Prostate gland (tissue), 2 donors: ENCODE data around the gene MALAT1. TPM values are rescaled to one million over a fixed set of nuclear protein-coding genes. Genes with fewer than 3 reads are reported as not detected.

Source experiments
- DNase-seq: peaks from one replicate; pipeline ENCODE4 v3.0.0-alpha.2; 2019; ENCODE audit warnings: low spot score
- H3K27ac ChIP-seq, 2 donors: fragments of 200-600 bp; sonication (generic); 2 replicates each; pipeline ENCODE4 v1.5.1; 2017 to 2019
- H3K27me3 ChIP-seq: fragments of 200-600 bp; sonication (generic); replicated peaks from 2 replicates; pipeline ENCODE4 v1.5.1; 2019; ENCODE audit not compliant: insufficient read depth
- H3K36me3 ChIP-seq, 2 donors: fragments of 200-600 bp; sonication (generic); 1 replicate in 1 of 2; 2 replicates in 1 of 2; pipeline versions ENCODE4 v1.5.1 to v1.8.1; 2017 to 2019
- H3K4me1 ChIP-seq: fragments of 200-600 bp; sonication (generic); replicated peaks from 2 replicates; pipeline ENCODE4 v1.5.1; 2019
- H3K4me3 ChIP-seq, 2 donors: fragments of 200-600 bp; sonication (generic); 2 replicates each; pipeline ENCODE4 v1.5.1; 2017 to 2019
- H3K9me3 ChIP-seq: fragments of 200-600 bp; sonication (generic); 2 replicates; pipeline ENCODE4 v1.5.1; 2017
- POLR2A ChIP-seq: fragments of 450-650 bp; IDR thresholded peaks from one replicate; pipeline ENCODE4 v1.6.1; 2016; ENCODE audit warnings: antibody characterized with exemption, mild to moderate bottlenecking
- POLR2AphosphoS5 ChIP-seq: sonication (generic); formaldehyde crosslinking; IDR thresholded peaks from one replicate; pipeline ENCODE4 v1.6.1; 2017; ENCODE audit warnings: antibody characterized with exemption
- WGBS: methylation state at CpG from one replicate; pipeline ENCODE4 v1.1.5; 2018; 5-methylcytosine and 5-hydroxymethylcytosine counted together
- intact Hi-C: fragments of 100-400 bp; cut with DNase I; formaldehyde crosslinking; loops from one replicate; pipeline ENCODE4 v1.14.2; 2022
- total RNA-seq, 2 donors: library from RNA; depleted of rRNA; stranded (reverse); fragments of >200 nt; gene quantifications; one replicate each; pipeline ENCODE4 v1.1.0, GENCODE V29; 2016
- TF ChIP-seq, protein P1 (sequence below), 4 experiments: fragments of 200-600 bp in 2 of 4; fragments of 450-650 bp in 2 of 4; sonication (generic) in 2 of 4; IDR thresholded peaks; 1 replicate in 3 of 4; 2 replicates in 1 of 4; pipeline ENCODE4 v1.5.1; 2016 to 2019; ENCODE audit warnings: antibody characterized with exemption in 4 of 4, mild to moderate bottlenecking in 2 of 4, moderate library complexity in 2 of 4

MALAT1 gene
- total RNA-seq, 2 donors from 2014 or later: 5,964 to 9,097 TPM

DNA sequence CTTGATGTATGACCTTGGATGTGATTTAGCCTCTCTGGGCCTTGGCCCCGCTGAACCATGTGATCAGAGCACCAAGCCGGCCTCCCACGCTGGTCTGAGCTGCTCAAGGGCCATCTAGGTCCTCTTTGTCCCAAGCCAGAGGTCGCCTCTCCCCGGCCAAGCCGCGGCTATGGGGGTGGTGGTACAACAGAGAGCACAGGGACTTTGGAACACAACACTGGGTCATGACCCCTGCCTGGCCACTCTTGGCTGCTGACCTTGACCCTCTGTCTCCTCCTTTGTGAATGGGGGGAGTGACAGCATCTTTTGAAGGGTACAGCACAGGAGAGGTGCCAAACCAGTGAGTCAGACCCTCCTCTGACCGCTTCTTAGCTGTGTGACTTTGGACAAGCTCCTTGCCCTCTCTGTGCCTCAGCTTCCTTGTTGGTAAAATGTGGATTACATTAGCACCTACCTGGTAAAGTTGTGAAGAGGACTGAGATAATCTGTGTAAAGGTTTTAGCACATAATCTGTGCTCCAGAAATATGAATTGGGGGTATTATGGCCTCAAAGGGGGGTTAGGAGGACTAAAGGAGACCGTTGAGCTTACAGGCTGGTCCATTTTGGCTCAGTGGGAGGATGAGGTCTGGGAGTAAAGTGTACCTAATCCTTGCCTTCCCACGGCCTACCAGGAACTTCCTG is 30.8 kb downstream of the MALAT1 start:
- no peak for DNase-seq
- H3K27me3 ChIP-seq: no peaks in the 10 kb centered on the region
- H3K27ac ChIP-seq: no peak overlapping the region
- H3K4me3 ChIP-seq: no peak overlapping the region
- no peak for TF ChIP-seq POLR2A
- no peak for TF ChIP-seq POLR2AphosphoS5
- TF ChIP-seq, protein P1, sequence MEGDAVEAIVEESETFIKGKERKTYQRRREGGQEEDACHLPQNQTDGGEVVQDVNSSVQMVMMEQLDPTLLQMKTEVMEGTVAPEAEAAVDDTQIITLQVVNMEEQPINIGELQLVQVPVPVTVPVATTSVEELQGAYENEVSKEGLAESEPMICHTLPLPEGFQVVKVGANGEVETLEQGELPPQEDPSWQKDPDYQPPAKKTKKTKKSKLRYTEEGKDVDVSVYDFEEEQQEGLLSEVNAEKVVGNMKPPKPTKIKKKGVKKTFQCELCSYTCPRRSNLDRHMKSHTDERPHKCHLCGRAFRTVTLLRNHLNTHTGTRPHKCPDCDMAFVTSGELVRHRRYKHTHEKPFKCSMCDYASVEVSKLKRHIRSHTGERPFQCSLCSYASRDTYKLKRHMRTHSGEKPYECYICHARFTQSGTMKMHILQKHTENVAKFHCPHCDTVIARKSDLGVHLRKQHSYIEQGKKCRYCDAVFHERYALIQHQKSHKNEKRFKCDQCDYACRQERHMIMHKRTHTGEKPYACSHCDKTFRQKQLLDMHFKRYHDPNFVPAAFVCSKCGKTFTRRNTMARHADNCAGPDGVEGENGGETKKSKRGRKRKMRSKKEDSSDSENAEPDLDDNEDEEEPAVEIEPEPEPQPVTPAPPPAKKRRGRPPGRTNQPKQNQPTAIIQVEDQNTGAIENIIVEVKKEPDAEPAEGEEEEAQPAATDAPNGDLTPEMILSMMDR (IDR thresholded peaks at IDR 0.05): no peak
- peaks cover 13 to 17% of the 10 kb centered on the region in 2 donors for H3K36me3 ChIP-seq
- WGBS: 83% methylated on average over 10 of the region's 10 CpGs
- peaks cover 6% of the 10 kb centered on the region for H3K4me1 ChIP-seq
- intact Hi-C loops: loop anchor here (5.0 to 10.0 kb wide), 2 partner anchors 152 to 255 kb away; no protein-coding TSS in a partner anchor
- H3K9me3 ChIP-seq: no peaks in the 10 kb centered on the region

DNA sequence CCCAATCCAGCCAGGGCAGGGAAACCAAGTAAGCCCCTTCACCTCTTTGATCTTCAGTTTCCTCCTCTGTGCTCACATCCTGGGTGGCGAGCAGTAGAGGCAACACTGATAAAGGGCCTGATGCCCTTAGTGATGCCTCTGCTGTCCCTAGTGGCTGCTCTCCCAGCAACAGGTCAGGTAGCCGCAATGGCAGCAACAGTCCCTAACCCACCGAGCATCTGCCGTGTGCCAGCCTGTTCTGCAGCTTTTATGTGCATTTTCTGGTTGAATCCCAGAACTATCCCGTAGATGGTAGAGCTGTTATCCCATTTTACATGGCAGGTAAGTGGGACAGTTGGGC is 31.3 kb downstream of the MALAT1 start:
- no peak for TF ChIP-seq POLR2AphosphoS5
- TF ChIP-seq, protein P1 (IDR thresholded peaks at IDR 0.05): no peak
- no peak for TF ChIP-seq POLR2A
- Histone ChIP-seq H3K4me1 (peaks cover 6% of the 10 kb centered on the region), H3K27ac (no peak overlapping the region), H3K27me3 (no peaks in the 10 kb centered on the region), H3K9me3 (no peaks in the 10 kb centered on the region), H3K36me3 (peaks cover 16 to 17% of the 10 kb centered on the region in 2 donors), H3K4me3 (no peak overlapping the region)
- intact Hi-C loops: no loop called here
- no peak for DNase-seq
- WGBS: 70% methylated on average over 5 of the region's 5 CpGs

DNA sequence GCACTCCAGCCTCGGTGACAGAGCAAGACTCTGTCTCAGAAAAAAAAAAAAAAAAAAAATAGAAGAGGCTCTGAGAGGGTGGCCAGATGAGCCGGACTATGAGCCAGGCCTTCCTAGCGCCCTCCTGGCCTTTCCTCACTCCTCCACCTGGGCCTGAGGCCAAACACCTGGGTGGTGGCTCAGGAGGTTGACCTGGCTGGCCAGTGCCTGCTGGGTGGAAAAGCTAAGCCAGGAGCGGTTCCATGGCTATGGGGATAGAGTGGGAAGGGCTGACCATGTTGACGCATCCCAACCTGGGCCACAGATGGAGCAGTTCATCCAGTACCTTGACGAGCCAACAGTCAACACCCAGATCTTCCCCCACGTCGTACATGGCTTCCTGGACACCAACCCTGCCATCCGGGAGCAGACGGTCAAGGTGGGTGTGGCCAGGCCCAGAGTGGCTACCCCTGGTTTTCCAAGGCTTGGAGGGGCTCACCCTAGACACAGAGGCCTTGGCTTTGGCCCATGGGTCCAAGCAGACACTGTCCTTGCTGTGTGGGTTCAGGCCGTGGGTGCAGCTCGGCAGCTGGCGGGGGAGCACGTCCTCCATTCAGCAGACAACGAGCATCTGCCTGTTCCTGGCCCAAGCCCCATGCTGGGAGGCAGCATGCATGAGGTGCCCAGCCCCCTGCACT is 33.7 kb downstream of the MALAT1 start:
- H3K27ac ChIP-seq: no peak overlapping the region
- no peaks in the 10 kb centered on the region for H3K9me3 ChIP-seq
- TF ChIP-seq, protein P1 (IDR thresholded peaks at IDR 0.05): no peak
- no peak for TF ChIP-seq POLR2A
- no peak for TF ChIP-seq POLR2AphosphoS5
- H3K4me3 ChIP-seq: no peak overlapping the region
- H3K27me3 ChIP-seq: no peaks in the 10 kb centered on the region
- DNase-seq: no peak
- 66% methylated on average over 15 of the region's 15 CpGs for WGBS
- peaks cover 18 to 27% of the 10 kb centered on the region in 2 donors for H3K36me3 ChIP-seq
- intact Hi-C loops: no loop called here
- H3K4me1 ChIP-seq: no peaks in the 10 kb centered on the region

DNA sequence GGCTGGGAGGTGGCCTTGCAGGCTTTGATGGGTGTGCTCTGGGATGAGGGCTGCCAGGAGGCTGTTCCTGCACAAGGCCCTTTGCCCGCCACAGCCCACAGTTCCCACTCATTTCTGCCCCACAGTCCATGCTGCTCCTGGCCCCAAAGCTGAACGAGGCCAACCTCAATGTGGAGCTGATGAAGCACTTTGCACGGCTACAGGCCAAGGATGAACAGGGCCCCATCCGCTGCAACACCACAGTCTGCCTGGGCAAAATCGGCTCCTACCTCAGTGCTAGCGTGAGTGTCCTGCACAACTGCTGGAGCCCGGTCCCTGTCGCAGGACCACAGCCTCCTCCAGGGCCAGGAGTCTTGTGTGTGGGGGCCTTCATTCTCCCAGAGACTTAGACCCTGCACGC is 36.3 kb downstream of the MALAT1 start:
- DNase-seq: no peak
- intact Hi-C loops: no loop called here
- no peak for TF ChIP-seq POLR2AphosphoS5
- no peak for TF ChIP-seq POLR2A
- TF ChIP-seq, protein P1 (IDR thresholded peaks at IDR 0.05): no peak

More for the DNA sequence above, 36.3 kb downstream of the MALAT1 start:
- peaks cover 7% of the 10 kb centered on the region for H3K4me1 ChIP-seq
- no peaks in the 10 kb centered on the region for H3K9me3 ChIP-seq
- H3K27me3 ChIP-seq: no peaks in the 10 kb centered on the region
- H3K27ac ChIP-seq: no peak overlapping the region
- WGBS: 82% methylated on average over 9 of the region's 9 CpGs
- H3K4me3 ChIP-seq: no peak overlapping the region
- H3K36me3 ChIP-seq: peaks cover 18 to 37% of the 10 kb centered on the region in 2 donors
